C4-2B (cell line): ENCODE results near the gene TRIM42.

ENCODE experiments used
- CTCF ChIP-seq: fragments of 450-650 bp; conservative IDR thresholded peaks from 2 replicates; pipeline ENCODE4 v1.5.1; 2017; ENCODE audit warnings: mild to moderate bottlenecking
- ZFX ChIP-seq: fragments of 450-650 bp; IDR thresholded peaks from 2 replicates; pipeline ENCODE4 v1.6.1; 2017

- no peak for TF ChIP-seq CTCF
- no peak for TF ChIP-seq ZFX
These were observed 4.7 kb downstream of the TRIM42 start for GRCh38 chr3:140682586-140682985.
